ENCODE results near the gene LTBP2. TPM values are rescaled to one million over a fixed set of nuclear protein-coding genes. Genes with fewer than 3 reads are reported as not detected.

LTBP2 gene
- total RNA-seq, 2 donors from 2014 or later, result 0.55 to 0.73 TPM

Other genes starting within 250 kb of the LTBP2 start
- gene SYNDIG1L, start 186.0 kb downstream of the LTBP2 start, total RNA-seq, result not detected
- gene NPC2, start 118.9 kb downstream of the LTBP2 start, total RNA-seq, result 10 to 100 TPM; 12.7 to 24.8 TPM
- gene ISCA2, start 118.5 kb downstream of the LTBP2 start, total RNA-seq, result 10 to 100 TPM; 20.6 to 22.8 TPM
- gene AREL1, start 100.8 kb upstream of the LTBP2 start, total RNA-seq, result 10 to 100 TPM; 57.3 to 62.4 TPM
- 10 to 100 TPM; 45.2 to 55.8 TPM for gene FCF1, start 100.9 kb upstream of the LTBP2 start, total RNA-seq
- 10 to 100 TPM; 53.6 to 74.8 TPM for gene YLPM1, start 151.1 kb upstream of the LTBP2 start, total RNA-seq